Right hindlimb (tissue), 1 donor: ENCODE data around the gene AFF3.
A peak's percentile ranks its signal among the peaks of the same experiment; 100 is the strongest.

Source experiments
- DNase-seq: peaks from one replicate; pipeline ENCODE4 v3.0.0-alpha.2; 2018

Gene AFF3

DNA sequence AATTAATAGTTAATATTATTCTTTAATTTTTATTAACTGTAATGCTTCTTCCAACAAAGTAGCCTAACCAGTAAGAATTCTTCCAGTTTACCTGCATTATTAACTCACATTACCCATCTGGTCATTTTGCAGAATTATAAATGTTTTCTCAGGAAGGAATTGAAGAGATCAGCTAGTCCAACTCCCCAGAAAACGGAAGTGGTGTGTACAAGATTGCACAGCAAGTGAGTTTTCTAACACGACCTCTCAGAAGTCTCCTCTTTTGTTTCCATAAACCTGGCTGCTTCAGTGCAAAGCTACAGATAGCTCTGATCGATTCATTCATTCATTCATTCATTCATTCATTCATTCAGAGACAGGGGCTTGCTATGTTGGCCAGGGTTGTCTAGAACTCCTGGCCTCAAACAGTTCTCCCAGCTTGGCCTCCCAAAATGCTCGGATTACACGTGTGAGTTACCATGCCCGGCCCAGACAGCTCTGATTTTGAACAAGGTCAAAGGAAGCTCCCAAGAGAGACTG lies 523.8 kb downstream of the AFF3 start:
- no peak for DNase-seq

- DNase-seq, result no peak
Observed at GRCh38 chr2:99617811-99618210, 524.6 kb downstream of the AFF3 start.

DNA sequence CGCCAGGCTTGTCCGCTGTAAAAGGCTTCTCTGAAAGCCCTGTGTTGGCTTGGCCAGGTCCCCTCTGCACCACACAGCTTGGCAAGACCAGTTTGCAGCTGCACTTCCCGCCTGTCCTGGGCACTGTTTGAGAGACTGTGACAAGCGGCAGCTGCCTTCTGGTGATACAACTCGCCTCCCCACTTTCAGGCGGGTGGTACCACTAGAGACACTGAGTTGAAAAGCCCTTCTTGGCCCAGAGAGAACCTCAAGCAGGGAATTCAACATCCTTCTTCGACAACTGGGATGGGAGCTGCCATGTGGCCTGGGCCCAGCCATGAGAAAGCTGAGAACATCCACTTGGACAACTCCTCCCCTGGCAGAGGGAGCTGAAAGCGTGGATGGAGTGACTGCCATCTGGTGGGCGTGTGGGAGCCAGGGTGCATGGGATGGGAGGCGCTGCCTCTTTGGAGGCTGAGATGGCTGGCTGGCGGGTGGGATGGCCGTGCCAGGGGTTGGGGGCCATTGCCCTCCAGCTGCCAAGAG lies 527.1 kb downstream of the AFF3 start:
- peak; percentile 82 for DNase-seq

GRCh38 chr2:99613980-99614379 lies 528.4 kb downstream of the AFF3 start:
- DNase-seq, result no peak

- no peak for DNase-seq
Observed at GRCh38 chr2:99611786-99612185, 530.6 kb downstream of the AFF3 start.

GRCh38 chr2:99611034-99611433 lies 531.4 kb downstream of the AFF3 start:
- no peak for DNase-seq

DNA sequence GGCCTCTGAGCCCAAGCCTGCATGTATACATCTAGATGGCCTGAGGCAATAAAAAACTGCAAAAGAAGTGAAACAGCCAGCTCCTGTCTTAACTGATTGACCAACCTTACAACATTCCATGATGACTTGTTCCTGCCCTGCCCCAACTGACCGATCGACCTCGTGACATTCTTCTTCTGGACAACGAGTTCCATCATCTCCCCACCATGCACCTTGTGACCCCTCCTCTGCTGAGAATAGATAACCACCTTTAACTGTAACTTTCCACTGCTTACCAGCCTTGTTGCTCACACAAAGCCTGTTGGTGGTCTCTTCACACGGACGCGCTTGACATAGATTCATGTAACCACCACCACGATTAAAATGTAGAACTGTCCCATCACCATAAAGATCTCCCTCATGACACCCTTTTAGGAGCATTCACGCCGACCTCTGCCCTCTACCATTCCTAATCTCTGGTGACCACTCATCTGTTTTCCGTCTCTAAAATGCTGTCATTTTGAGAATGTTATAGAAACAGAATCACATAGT lies 532.5 kb downstream of the AFF3 start:
- DNase-seq, result no peak

DNA sequence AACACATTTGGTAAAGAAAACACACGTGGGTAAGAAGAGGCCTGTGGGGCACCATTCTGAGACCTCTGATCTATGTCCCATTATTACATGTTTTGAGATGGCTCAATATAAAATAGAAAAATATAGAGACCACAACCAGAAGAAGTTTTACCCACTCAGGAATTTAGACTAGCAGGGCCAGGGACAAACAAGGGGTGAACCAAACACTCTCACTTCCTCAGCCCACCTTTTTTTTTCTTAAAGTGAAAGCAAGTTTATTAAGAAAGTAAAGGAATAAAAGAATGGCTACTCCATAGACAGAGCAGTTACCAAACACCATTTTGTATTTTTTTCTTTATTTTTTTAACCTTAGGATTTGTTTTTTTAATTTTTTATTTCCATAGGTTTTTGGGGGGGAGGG lies 533.5 kb downstream of the AFF3 start:
- no peak for DNase-seq

DNA sequence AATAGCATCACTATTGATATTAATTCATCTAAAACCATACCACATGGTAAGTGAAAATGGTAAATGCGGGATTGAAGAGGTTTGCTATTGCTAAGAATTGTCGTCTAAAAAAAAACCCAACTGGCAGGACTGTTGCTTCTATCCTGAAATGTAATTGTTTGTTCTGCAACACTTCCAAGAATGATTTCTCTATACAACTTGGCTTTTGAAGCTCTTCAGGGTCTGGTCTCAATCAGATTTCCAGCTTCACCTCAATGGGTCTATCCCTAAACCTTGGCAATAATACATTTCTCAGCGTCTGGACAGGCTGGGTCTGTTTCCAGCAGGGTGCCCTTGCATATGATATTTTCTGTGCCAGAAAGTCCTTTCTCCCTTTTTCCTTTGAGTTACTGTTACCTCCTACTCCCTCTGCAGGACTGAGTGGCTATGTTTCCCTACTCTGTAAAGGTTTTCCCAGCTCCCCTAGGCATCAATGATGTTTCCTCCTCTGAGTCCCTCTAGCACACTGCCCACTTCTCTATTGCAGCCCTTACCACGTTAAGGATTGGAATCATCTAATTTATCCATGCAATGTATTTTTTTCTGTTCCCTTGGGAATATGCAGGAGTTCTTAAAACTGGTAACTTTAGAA lies 534.4 kb downstream of the AFF3 start:
- peak; percentile 27 for DNase-seq

GRCh38 chr2:99607454-99607853 lies 534.9 kb downstream of the AFF3 start:
- peak; percentile 35 for DNase-seq

DNA sequence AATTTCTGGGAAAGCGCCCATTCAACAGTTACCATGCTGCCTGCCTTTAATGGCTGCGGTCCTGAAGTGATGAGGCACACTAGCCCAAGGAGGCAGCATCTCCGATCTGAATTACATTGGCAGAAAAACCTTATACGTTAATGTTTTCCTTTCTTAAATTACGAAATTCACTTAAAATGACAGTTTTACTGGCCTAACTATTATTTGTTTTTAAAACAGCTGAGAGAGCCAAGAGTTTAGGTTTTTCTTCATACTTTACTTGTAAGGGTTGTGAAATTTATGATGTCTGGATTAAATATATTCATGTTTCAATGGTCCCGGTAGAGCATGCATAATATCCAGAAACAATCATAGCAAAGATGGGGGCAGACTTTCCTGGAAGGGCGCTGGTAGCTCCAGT lies 537.4 kb downstream of the AFF3 start:
- DNase-seq, result no peak

- DNase-seq, result no peak
Observed at GRCh38 chr2:99602476-99602875, 539.9 kb downstream of the AFF3 start.

GRCh38 chr2:99600981-99601651 lies 541.3 kb downstream of the AFF3 start:
- DNase-seq, result peak; percentile 50

DNA sequence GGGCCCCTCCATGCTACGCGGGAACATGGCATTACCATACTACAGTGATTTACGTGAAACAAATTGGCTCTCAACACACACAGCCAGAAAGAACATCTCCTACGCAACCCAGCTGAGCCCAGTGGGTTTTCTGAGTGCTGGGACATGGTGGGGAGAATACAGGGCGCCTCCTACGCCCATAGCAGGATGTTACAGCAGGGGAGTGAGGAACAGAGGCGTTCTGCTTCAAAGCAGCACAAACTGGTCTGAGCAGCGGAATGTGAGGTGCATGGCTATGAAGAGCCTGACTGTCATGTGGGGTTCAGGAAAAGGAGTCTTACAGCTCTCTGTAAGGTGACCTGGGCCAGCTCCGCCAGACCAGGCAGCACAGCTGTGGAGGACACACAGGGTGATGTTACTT lies 543.9 kb downstream of the AFF3 start:
- DNase-seq, result no peak

DNA sequence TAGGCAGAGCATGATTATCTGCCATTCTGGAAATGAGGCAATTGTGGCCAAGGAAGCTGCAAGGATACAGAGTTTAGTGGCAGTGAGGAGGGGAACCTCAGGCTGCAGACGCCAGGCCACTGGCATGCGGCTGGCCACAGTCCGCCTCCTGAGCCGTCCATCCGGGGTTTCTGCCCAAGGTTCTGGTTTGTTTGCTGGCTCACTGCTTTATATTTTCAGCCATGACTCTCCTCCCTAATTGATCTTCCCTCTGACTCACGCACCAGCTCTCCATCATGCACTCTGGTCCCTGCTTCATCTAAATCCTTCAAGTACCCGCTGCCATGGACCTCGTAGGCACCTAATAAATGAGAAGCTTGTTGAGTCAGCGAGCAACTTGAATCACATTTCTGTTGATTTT lies 544.8 kb downstream of the AFF3 start:
- peak; percentile 54 for DNase-seq

DNA sequence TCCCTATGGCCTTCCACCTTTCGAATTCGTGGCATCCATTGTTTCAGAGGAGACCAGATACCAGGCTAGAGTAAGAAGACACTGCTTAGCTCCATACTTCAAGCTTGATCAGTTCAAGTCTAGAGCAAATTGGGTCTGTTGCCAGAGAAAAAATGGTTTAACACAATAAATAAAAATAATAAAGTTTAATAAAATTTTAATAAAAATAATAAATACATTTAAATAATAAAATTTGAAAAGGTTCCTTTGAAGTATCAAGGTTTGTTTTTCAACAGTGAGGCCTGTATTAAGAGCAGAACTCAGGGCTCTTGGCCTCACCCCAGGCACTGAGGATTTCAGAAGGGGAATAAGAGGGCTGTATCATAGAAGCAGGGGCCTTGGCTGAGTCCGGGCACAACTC lies 547.0 kb downstream of the AFF3 start:
- DNase-seq, result no peak

GRCh38 chr2:99593692-99594427 lies 548.5 kb downstream of the AFF3 start:
- DNase-seq, result no peak

GRCh38 chr2:99576775-99577174 lies 565.6 kb downstream of the AFF3 start:
- DNase-seq, result no peak

- no peak for DNase-seq
Observed at GRCh38 chr2:99573634-99574251, 568.6 kb downstream of the AFF3 start.

GRCh38 chr2:99572373-99573164 lies 569.8 kb downstream of the AFF3 start:
- no peak for DNase-seq

- DNase-seq, result no peak
Observed at GRCh38 chr2:99571954-99572353, 570.4 kb downstream of the AFF3 start.

DNA sequence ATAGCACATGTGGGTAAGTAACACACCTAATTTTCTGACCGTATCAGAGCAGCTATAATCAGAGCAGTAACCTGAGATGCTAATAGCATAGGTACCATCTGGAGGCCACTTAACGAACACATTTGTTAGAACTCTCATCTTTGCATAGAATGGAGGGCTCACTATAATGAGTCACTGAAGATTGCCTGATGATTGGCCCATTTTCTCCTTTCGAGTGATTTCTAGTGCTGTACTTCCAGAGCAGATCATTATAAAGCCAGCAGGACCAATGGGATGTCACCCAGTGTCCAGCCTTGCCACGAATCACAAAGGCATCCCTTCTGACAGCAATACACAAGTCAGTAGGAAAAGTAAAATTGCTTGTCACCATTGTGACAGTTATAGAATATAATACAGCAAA lies 570.9 kb downstream of the AFF3 start:
- no peak for DNase-seq
